HepG2 (cell line): ENCODE results near the gene MT1F. TPM values are rescaled to one million over a fixed set of nuclear protein-coding genes. Genes with fewer than 3 reads are reported as not detected.

Source experiments
- MYNN ChIP-seq: sonication (generic); formaldehyde crosslinking; IDR thresholded peaks from 2 replicates; pipeline ENCODE4 v1.4.0; 2020; ENCODE audit warnings: mild to moderate bottlenecking, low read depth, missing genetic modification reagents
- NR2F2 ChIP-seq: IDR thresholded peaks from 2 replicates; pipeline ENCODE4 v1.6.1; 2012; ENCODE audit warnings: low read depth, inconsistent platforms, borderline replicate concordance
- RARA ChIP-seq: IDR thresholded peaks from 2 replicates; pipeline ENCODE4 v1.6.1; 2016; ENCODE audit warnings: missing genetic modification reagents, missing compliant biosample characterization
- YEATS4 ChIP-seq: sonication (generic); formaldehyde crosslinking; IDR thresholded peaks from 2 replicates; pipeline ENCODE4 v1.4.0; 2020; ENCODE audit warnings: missing genetic modification reagents, borderline replicate concordance
- ZNF124 ChIP-seq: sonication (generic); formaldehyde crosslinking; IDR thresholded peaks from 2 replicates; pipeline ENCODE4 v1.4.0; 2020; ENCODE audit warnings: missing genetic modification reagents
- ZNF263 ChIP-seq: sonication (generic); formaldehyde crosslinking; IDR thresholded peaks from 2 replicates; pipeline ENCODE4 v1.4.0; 2020; ENCODE audit warnings: missing genetic modification reagents
- ZNF33A ChIP-seq: sonication (generic); formaldehyde crosslinking; IDR thresholded peaks from 2 replicates; pipeline ENCODE4 v1.5.1; 2020; ENCODE audit warnings: missing genetic modification reagents, mild to moderate bottlenecking, moderate library complexity, borderline replicate concordance
- polyA plus RNA-seq, 8 experiments: library from polyadenylated mRNA; depleted of rRNA in 3 of 8; stranded (reverse) in 7 of 8; unstranded in 1 of 8; fragments of >200 nt; fragmentation: Illumina TruSeq in 4 of 8; extraction: Trizol in 4 of 8; gene quantifications; 2 replicates each; pipeline versions ENCODE4 v1.2.1 to v1.2.3, GENCODE V29; 2011 to 2016; ENCODE audit warnings: low read depth in 4 of 8, missing spikeins in 1 of 8, mixed read lengths in 1 of 8; ENCODE audit not compliant: insufficient read depth in 1 of 8
- total RNA-seq, 5 experiments: library from RNA; depleted of rRNA; stranded (reverse); fragments of >200 nt; fragmentation: Illumina TruSeq; extraction: Trizol; gene quantifications; 2 replicates each; pipeline ENCODE4 v1.2.3, GENCODE V29; 2016; ENCODE audit warnings: low read depth in 1 of 5
- TF ChIP-seq, protein P1 (sequence below), 2 experiments: fragments of 450-650 bp in 1 of 2; sonication (generic) in 1 of 2; formaldehyde crosslinking in 1 of 2; IDR thresholded peaks; 2 replicates each; pipeline versions ENCODE4 v1.6.1 to v1.8.0; 2016 to 2022; ENCODE audit warnings: antibody characterized with exemption in 1 of 2, mild to moderate bottlenecking in 1 of 2, missing genetic modification reagents in 1 of 2
- TF ChIP-seq, protein P2 (sequence below): sonication (generic); formaldehyde crosslinking; IDR thresholded peaks from 2 replicates; pipeline ENCODE4 v1.9.0; 2021; ENCODE audit warnings: missing genetic modification reagents, mild to moderate bottlenecking, borderline replicate concordance
- TF ChIP-seq, protein P3 (sequence below): sonication (generic); formaldehyde crosslinking; IDR thresholded peaks from 2 replicates; pipeline ENCODE4 v1.4.0; 2020; ENCODE audit warnings: missing genetic modification reagents
- TF ChIP-seq, protein P4 (sequence below): sonication (generic); formaldehyde crosslinking; conservative IDR thresholded peaks from 2 replicates; pipeline ENCODE4 v1.4.0; 2020; ENCODE audit warnings: mild to moderate bottlenecking, missing genetic modification reagents, moderate library complexity
- TF ChIP-seq, protein P5 (sequence below): IDR thresholded peaks from 2 replicates; pipeline ENCODE4 v1.6.1; 2012; ENCODE audit warnings: inconsistent platforms

The MT1F gene
- total and polyA plus RNA-seq, 2 of the 13 experiments (the other 11 are each of a cell fraction or from before 2014, with no cell fraction given), result 1.9 to 169 TPM

DNA sequence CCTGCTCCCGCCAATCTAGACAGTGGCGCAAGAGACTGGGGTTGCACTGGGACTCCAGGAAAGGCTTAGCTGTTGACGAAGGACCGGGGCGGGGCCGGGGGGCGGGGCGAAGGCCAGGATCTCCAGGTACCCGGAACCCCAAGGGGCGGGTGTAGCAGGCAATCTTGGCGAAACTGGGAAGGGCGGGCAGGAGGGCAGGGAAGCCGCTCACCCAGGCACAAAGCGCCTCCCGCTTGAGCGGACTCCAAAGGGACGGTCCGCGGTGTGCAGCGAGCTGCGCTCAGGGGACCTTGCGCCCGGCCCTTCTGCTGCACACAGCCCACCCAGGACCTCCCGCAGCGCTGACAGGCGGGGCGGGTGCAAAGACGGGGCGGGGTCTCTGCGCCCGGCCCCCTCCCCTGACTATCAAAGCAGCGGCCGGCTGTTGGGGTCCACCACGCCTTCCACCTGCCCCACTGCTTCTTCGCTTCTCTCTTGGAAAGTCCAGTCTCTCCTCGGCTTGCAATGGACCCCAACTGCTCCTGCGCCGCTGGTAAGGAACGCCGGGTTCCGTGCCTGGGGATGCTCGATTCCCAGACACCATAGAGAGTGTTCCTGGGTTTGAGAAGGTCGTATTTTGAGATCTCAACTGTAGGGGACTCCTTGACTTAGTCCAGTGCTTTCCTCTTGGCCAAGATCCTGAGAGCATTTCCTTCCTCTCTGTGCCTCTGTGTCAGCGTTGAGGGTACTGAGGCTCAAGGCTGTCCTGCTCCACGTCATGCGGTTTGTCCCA, at the start of gene MT1F (continued):
- TF ChIP-seq, protein P1, sequence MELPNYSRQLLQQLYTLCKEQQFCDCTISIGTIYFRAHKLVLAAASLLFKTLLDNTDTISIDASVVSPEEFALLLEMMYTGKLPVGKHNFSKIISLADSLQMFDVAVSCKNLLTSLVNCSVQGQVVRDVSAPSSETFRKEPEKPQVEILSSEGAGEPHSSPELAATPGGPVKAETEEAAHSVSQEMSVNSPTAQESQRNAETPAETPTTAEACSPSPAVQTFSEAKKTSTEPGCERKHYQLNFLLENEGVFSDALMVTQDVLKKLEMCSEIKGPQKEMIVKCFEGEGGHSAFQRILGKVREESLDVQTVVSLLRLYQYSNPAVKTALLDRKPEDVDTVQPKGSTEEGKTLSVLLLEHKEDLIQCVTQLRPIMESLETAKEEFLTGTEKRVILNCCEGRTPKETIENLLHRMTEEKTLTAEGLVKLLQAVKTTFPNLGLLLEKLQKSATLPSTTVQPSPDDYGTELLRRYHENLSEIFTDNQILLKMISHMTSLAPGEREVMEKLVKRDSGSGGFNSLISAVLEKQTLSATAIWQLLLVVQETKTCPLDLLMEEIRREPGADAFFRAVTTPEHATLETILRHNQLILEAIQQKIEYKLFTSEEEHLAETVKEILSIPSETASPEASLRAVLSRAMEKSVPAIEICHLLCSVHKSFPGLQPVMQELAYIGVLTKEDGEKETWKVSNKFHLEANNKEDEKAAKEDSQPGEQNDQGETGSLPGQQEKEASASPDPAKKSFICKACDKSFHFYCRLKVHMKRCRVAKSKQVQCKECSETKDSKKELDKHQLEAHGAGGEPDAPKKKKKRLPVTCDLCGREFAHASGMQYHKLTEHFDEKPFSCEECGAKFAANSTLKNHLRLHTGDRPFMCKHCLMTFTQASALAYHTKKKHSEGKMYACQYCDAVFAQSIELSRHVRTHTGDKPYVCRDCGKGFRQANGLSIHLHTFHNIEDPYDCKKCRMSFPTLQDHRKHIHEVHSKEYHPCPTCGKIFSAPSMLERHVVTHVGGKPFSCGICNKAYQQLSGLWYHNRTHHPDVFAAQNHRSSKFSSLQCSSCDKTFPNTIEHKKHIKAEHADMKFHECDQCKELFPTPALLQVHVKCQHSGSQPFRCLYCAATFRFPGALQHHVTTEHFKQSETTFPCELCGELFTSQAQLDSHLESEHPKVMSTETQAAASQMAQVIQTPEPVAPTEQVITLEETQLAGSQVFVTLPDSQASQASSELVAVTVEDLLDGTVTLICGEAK (IDR thresholded peaks at IDR 0.05), result no peak
- TF ChIP-seq, protein P1 (CRISPR knock-in tag; IDR thresholded peaks at IDR 0.05), result no peak; the same call in 1 of the 2 replicates
- TF ChIP-seq ZNF263 (CRISPR knock-in tag), result 0 out of 2 replicates have a peak, but pooled peaks have one; percentile 9
- TF ChIP-seq, protein P2, sequence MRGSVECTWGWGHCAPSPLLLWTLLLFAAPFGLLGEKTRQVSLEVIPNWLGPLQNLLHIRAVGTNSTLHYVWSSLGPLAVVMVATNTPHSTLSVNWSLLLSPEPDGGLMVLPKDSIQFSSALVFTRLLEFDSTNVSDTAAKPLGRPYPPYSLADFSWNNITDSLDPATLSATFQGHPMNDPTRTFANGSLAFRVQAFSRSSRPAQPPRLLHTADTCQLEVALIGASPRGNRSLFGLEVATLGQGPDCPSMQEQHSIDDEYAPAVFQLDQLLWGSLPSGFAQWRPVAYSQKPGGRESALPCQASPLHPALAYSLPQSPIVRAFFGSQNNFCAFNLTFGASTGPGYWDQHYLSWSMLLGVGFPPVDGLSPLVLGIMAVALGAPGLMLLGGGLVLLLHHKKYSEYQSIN, result no peak
- TF ChIP-seq ZNF124 (CRISPR knock-in tag), result no peak; the same call in 1 of the 2 replicates
- no peak for TF ChIP-seq ZNF33A
- no peak for TF ChIP-seq MYNN (CRISPR knock-in tag)
- TF ChIP-seq, protein P3, sequence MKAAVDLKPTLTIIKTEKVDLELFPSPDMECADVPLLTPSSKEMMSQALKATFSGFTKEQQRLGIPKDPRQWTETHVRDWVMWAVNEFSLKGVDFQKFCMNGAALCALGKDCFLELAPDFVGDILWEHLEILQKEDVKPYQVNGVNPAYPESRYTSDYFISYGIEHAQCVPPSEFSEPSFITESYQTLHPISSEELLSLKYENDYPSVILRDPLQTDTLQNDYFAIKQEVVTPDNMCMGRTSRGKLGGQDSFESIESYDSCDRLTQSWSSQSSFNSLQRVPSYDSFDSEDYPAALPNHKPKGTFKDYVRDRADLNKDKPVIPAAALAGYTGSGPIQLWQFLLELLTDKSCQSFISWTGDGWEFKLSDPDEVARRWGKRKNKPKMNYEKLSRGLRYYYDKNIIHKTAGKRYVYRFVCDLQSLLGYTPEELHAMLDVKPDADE (CRISPR knock-in tag), result peak; percentile 30; the same call in 1 of the 2 replicates
- peak; percentile 78; the same call in 1 of the 2 replicates for TF ChIP-seq YEATS4 (CRISPR knock-in tag)
- TF ChIP-seq, protein P4, sequence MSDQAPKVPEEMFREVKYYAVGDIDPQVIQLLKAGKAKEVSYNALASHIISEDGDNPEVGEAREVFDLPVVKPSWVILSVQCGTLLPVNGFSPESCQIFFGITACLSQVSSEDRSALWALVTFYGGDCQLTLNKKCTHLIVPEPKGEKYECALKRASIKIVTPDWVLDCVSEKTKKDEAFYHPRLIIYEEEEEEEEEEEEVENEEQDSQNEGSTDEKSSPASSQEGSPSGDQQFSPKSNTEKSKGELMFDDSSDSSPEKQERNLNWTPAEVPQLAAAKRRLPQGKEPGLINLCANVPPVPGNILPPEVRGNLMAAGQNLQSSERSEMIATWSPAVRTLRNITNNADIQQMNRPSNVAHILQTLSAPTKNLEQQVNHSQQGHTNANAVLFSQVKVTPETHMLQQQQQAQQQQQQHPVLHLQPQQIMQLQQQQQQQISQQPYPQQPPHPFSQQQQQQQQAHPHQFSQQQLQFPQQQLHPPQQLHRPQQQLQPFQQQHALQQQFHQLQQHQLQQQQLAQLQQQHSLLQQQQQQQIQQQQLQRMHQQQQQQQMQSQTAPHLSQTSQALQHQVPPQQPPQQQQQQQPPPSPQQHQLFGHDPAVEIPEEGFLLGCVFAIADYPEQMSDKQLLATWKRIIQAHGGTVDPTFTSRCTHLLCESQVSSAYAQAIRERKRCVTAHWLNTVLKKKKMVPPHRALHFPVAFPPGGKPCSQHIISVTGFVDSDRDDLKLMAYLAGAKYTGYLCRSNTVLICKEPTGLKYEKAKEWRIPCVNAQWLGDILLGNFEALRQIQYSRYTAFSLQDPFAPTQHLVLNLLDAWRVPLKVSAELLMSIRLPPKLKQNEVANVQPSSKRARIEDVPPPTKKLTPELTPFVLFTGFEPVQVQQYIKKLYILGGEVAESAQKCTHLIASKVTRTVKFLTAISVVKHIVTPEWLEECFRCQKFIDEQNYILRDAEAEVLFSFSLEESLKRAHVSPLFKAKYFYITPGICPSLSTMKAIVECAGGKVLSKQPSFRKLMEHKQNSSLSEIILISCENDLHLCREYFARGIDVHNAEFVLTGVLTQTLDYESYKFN (CRISPR knock-in tag), result no peak; the same call in 1 of the 2 replicates
- TF ChIP-seq NR2F2, result no peak
- TF ChIP-seq, protein P5, sequence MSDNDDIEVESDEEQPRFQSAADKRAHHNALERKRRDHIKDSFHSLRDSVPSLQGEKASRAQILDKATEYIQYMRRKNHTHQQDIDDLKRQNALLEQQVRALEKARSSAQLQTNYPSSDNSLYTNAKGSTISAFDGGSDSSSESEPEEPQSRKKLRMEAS, result no peak
- no peak for TF ChIP-seq RARA (CRISPR knock-in tag)
